Measurements from ENCODE around the gene MYO3A. TPM values are rescaled to one million over a fixed set of nuclear protein-coding genes. Genes with fewer than 3 reads are reported as not detected.

MYO3A gene
- total RNA-seq, 4 donors from 2014 or later: 0.12 to 0.33 (median 0.13) TPM; not detected in 1

DNA sequence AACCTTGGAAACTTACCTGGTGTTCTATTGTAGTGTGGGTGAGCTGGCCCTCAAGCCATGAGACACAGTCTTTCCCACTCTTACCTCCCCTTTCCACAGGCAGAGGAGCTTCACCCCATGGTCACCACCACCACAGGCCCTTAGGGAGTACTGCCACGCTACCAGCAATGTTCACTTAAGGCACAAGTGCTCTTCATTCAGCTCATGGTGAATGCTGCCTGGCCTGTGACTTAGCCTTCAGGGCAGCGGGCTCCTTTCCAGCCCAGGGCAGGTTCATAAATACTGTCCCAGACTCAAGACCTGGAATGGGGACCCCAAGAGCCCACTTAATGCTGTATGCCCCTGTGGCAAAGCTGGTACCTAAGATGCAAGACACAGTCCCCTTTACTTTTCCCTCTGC lies 109.4 kb downstream of the MYO3A start:
- no peak for TF ChIP-seq POLR2A (IDR thresholded peaks at IDR 0.05)
- TF ChIP-seq, protein P1, sequence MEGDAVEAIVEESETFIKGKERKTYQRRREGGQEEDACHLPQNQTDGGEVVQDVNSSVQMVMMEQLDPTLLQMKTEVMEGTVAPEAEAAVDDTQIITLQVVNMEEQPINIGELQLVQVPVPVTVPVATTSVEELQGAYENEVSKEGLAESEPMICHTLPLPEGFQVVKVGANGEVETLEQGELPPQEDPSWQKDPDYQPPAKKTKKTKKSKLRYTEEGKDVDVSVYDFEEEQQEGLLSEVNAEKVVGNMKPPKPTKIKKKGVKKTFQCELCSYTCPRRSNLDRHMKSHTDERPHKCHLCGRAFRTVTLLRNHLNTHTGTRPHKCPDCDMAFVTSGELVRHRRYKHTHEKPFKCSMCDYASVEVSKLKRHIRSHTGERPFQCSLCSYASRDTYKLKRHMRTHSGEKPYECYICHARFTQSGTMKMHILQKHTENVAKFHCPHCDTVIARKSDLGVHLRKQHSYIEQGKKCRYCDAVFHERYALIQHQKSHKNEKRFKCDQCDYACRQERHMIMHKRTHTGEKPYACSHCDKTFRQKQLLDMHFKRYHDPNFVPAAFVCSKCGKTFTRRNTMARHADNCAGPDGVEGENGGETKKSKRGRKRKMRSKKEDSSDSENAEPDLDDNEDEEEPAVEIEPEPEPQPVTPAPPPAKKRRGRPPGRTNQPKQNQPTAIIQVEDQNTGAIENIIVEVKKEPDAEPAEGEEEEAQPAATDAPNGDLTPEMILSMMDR (IDR thresholded peaks at IDR 0.05 in 4 of 5, conservative IDR thresholded peaks at IDR 0.05 in 1 of 5): no peak
- H3K9me3 ChIP-seq: no peaks in the 10 kb centered on the region
- no peak overlapping the region for H3K4me3 ChIP-seq
- intact Hi-C loops (cut with DNase I; ENCODE audit: low total_unique reads): no loop called here
- ATAC-seq (no peak), DNase-seq (no peak)
- H3K27me3 ChIP-seq: no peaks in the 10 kb centered on the region
- no peaks in the 10 kb centered on the region for H3K36me3 ChIP-seq
- in situ Hi-C loops (cut with MboI; ENCODE audit: low sequenced_read_pairs in 4 of 4): no loop called here
- no peaks in the 10 kb centered on the region for H3K4me1 ChIP-seq
- no peak overlapping the region for H3K27ac ChIP-seq

- intact Hi-C loops (cut with DNase I; ENCODE audit: low total_unique reads): no loop called here
- in situ Hi-C loops (cut with MboI; ENCODE audit: low sequenced_read_pairs in 4 of 4): no loop called here
- no peak for TF ChIP-seq POLR2A (IDR thresholded peaks at IDR 0.05)
- TF ChIP-seq, protein P1 (IDR thresholded peaks at IDR 0.05 in 4 of 5, conservative IDR thresholded peaks at IDR 0.05 in 1 of 5): no peak
- DNase-seq (no peak), ATAC-seq (no peak)
- Histone ChIP-seq H3K36me3 (no peaks in the 10 kb centered on the region), H3K27me3 (no peaks in the 10 kb centered on the region), H3K4me3 (no peak overlapping the region), H3K9me3 (no peaks in the 10 kb centered on the region), H3K4me1 (no peaks in the 10 kb centered on the region), H3K27ac (no peak overlapping the region)
These were observed 110.2 kb downstream of the MYO3A start for GRCh38 chr10:26044141-26044749.

DNA sequence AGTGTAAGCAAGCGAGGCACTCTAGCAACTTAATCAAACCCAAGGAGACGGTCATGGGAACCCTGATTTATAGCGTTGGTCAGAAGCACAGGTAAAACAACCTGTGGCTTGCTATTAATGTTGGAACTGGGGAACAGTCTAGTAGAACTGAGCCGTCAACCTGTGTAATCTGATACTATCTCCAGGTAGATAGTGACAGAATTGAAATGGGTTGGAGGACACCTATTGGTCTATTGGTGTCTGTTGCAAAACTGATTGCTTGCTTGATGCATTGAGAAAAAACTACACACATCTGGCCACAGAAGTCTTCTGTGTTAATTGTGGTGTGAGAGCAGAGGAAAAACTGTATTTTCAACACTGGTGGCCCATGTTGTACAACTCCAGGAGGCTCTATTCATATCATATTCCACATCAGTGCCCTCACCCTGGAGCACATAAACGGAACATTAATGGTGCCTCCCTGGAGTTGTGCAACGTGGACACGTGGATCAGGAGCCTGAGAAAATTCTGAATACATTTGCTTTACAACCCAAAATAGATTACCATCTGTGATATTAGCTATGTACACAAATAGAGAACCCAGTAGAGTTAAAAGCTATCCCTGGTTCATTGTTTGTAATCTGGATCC lies 112.2 kb downstream of the MYO3A start:
- intact Hi-C loops (cut with DNase I; ENCODE audit: low total_unique reads): no loop called here
- no peak for ATAC-seq

DNA sequence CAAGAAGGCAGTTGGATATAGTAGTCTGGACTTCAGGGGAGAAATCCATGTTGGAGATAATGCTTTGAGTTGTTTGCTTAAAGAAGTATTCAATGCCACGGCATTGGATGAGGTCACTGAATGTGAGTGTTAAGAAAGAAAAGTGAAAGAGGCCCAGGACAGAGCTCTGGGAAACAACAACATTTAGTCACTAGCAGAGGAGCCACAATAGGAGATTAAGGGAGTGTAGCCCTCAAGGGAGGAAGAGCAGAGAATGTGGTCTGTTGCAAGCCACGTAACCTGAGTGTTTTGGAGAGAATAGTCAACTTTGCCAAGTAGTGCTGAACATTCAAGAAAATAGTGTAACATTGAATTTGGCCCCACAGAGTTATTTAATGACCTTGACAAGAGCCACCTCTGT lies 114.7 kb downstream of the MYO3A start:
- Histone ChIP-seq H3K9me3 (no peaks in the 10 kb centered on the region), H3K27me3 (no peaks in the 10 kb centered on the region), H3K36me3 (no peaks in the 10 kb centered on the region), H3K4me1 (no peaks in the 10 kb centered on the region), H3K4me3 (no peak overlapping the region), H3K27ac (no peak overlapping the region)
- DNase-seq (no peak), ATAC-seq (no peak)
- intact Hi-C loops (cut with DNase I; ENCODE audit: low total_unique reads) (no loop called here), in situ Hi-C loops (cut with MboI; ENCODE audit: low sequenced_read_pairs in 4 of 4) (no loop called here)
- no peak for TF ChIP-seq POLR2A (IDR thresholded peaks at IDR 0.05)
- TF ChIP-seq, protein P1 (IDR thresholded peaks at IDR 0.05 in 4 of 5, conservative IDR thresholded peaks at IDR 0.05 in 1 of 5): no peak

More for the DNA sequence above, 112.2 kb downstream of the MYO3A start:
- no peak overlapping the region for H3K27ac ChIP-seq
- H3K4me3 ChIP-seq: no peak overlapping the region
- no peaks in the 10 kb centered on the region for H3K4me1 ChIP-seq
- TF ChIP-seq POLR2A (IDR thresholded peaks at IDR 0.05): no peak
- TF ChIP-seq, protein P1 (IDR thresholded peaks at IDR 0.05 in 4 of 5, conservative IDR thresholded peaks at IDR 0.05 in 1 of 5): no peak
- no peaks in the 10 kb centered on the region for H3K9me3 ChIP-seq
- DNase-seq: no peak
- in situ Hi-C loops (cut with MboI; ENCODE audit: low sequenced_read_pairs in 4 of 4): no loop called here
- no peaks in the 10 kb centered on the region for H3K36me3 ChIP-seq
- no peaks in the 10 kb centered on the region for H3K27me3 ChIP-seq

Measured in gastrocnemius medialis (tissue), 4 donors.